A549 (cell line): ENCODE results near the gene SEPTIN3. TPM values are rescaled to one million over a fixed set of nuclear protein-coding genes. Genes with fewer than 3 reads are reported as not detected.

Source experiments
- ATAC-seq, 2 experiments: fragments of 200-7000 bp in 1 of 2; fragments of >200 bp in 1 of 2; cut with Nextera tagmentation in 1 of 2; cut with Tn5 transposase in 1 of 2; 3 replicates each; pipeline versions ENCODE4 v1.8.0 to v1.9.1; 2018 to 2020; ENCODE audit warnings: mild to moderate bottlenecking in 1 of 2, moderate library complexity in 1 of 2
- CTCF ChIA-PET: fragments of 300-600 bp; sonication (Branson Sonifier 250); formaldehyde crosslinking; extraction: SDS; loops from one replicate; lab custom pipeline; 2021; ENCODE audit warnings: antibody characterized with exemption, inconsistent platforms; lab: Yijun Ruan, JAX
- POLR2A ChIA-PET: fragments of 350-600 bp; formaldehyde crosslinking; extraction: SDS; loops from one replicate; lab custom pipeline; 2021; ENCODE audit warnings: antibody characterized with exemption, inconsistent platforms; lab: Yijun Ruan, JAX
- DNase-seq, 2 experiments: peaks; one replicate each; pipeline versions ENCODE4 v3.0.0 to v3.0.0-alpha.2; 2011 to 2016; ENCODE audit warnings: low read depth in 1 of 2, low spot score in 1 of 2
- FAIRE-seq: peaks from 2 replicates; lab custom pipeline; 2011; peaks lifted over from hg19 to GRCh38; lab: Jason Lieb, UNC
- H3K27ac ChIP-seq, 2 experiments: fragments of >200 bp; sonication (Bioruptor Twin); formaldehyde crosslinking; 3 replicates each; pipeline ENCODE4 v1.5.1; 2016 to 2017
- H3K4me1 ChIP-seq: fragments of >200 bp; sonication (Bioruptor Twin); formaldehyde crosslinking; 3 replicates; pipeline ENCODE4 v1.6.1; 2016
- H3K4me2 ChIP-seq: fragments of >200 bp; sonication (Bioruptor Twin); formaldehyde crosslinking; 3 replicates; pipeline ENCODE4 v1.6.1; 2016
- H3K4me3 ChIP-seq: fragments of >200 bp; sonication (Bioruptor Twin); formaldehyde crosslinking; 3 replicates; pipeline ENCODE4 v1.5.1; 2016
- H3K9me3 ChIP-seq: fragments of >200 bp; sonication (Bioruptor Twin); formaldehyde crosslinking; 3 replicates; pipeline ENCODE4 v1.6.1; 2016
- ATOH8 ChIP-seq: fragments of 250-450 bp; sonication (Bioruptor Pico); IDR thresholded peaks from 2 replicates; pipeline ENCODE4 v1.5.0; 2020; ENCODE audit warnings: low read depth, mild to moderate bottlenecking, moderate library complexity
- CBX2 ChIP-seq: fragments of 200-600 bp; sonication (generic); IDR thresholded peaks from 2 replicates; pipeline ENCODE4 v1.6.1; 2016; ENCODE audit warnings: low read depth, mild to moderate bottlenecking, borderline replicate concordance
- CHD2 ChIP-seq: fragments of 150-350 bp; IDR thresholded peaks from 2 replicates; pipeline ENCODE4 v1.6.1; 2014; ENCODE audit warnings: low read length; ENCODE audit not compliant: partially characterized antibody
- CHD4 ChIP-seq: fragments of 200-600 bp; sonication (generic); IDR thresholded peaks from 2 replicates; pipeline ENCODE4 v1.6.1; 2016; ENCODE audit warnings: antibody characterized with exemption, mild to moderate bottlenecking, borderline replicate concordance
- ELK1 ChIP-seq: fragments of 150-350 bp; IDR thresholded peaks from 2 replicates; pipeline ENCODE4 v1.6.1; 2014; ENCODE audit warnings: low read depth, mild to moderate bottlenecking, low read length
- GATA3 ChIP-seq: IDR thresholded peaks from 2 replicates; pipeline ENCODE4 v1.6.1; 2012; ENCODE audit warnings: borderline replicate concordance
- HOXA7 ChIP-seq: fragments of 250-450 bp; sonication (Bioruptor Pico); IDR thresholded peaks from 2 replicates; pipeline ENCODE4 v1.5.0; 2020; ENCODE audit warnings: mild to moderate bottlenecking, moderate library complexity
- HOXB13 ChIP-seq: fragments of 250-450 bp; sonication (Bioruptor Pico); IDR thresholded peaks from 2 replicates; pipeline ENCODE4 v1.5.0; 2020; ENCODE audit warnings: low read depth, mild to moderate bottlenecking, moderate library complexity
- JUN ChIP-seq, 2 experiments: fragments of >200 bp; sonication (Bioruptor Twin); formaldehyde crosslinking; IDR thresholded peaks; 2 replicates in 1 of 2; 3 replicates in 1 of 2; pipeline ENCODE4 v1.6.1; 2016 to 2017
- JUNB ChIP-seq: fragments of >200 bp; sonication (Bioruptor Twin); formaldehyde crosslinking; IDR thresholded peaks from 2 replicates; pipeline ENCODE4 v1.6.1; 2016
- KDM1A ChIP-seq: fragments of 200-600 bp; sonication (generic); IDR thresholded peaks from 2 replicates; pipeline ENCODE4 v1.6.1; 2016; ENCODE audit warnings: low read depth, mild to moderate bottlenecking
- MAZ ChIP-seq: fragments of 150-350 bp; IDR thresholded peaks from 2 replicates; pipeline ENCODE4 v1.6.1; 2014; ENCODE audit warnings: antibody characterized with exemption, low read depth, low read length, borderline replicate concordance
- MYC ChIP-seq: IDR thresholded peaks from 2 replicates; pipeline ENCODE4 v1.6.1; 2012; ENCODE audit warnings: mild to moderate bottlenecking, inconsistent platforms, low read length, improper control_type of control experiment, borderline replicate concordance
- NPAS2 ChIP-seq: fragments of 250-450 bp; sonication (Bioruptor Pico); IDR thresholded peaks from 2 replicates; pipeline ENCODE4 v1.8.0; 2022; ENCODE audit warnings: mild to moderate bottlenecking, moderate library complexity, borderline replicate concordance
- NR3C1 ChIP-seq: fragments of >200 bp; sonication (Bioruptor Twin); formaldehyde crosslinking; IDR thresholded peaks from 3 replicates; pipeline ENCODE4 v1.6.1; 2017
- PHF8 ChIP-seq: fragments of 200-600 bp; sonication (generic); IDR thresholded peaks from 2 replicates; pipeline ENCODE4 v1.6.1; 2016; ENCODE audit warnings: low read depth, mild to moderate bottlenecking, antibody characterized with exemption, moderate library complexity, borderline replicate concordance
- POLR2AphosphoS2 ChIP-seq: conservative IDR thresholded peaks from 2 replicates; pipeline ENCODE4 v1.6.1; 2012; ENCODE audit warnings: low read length, improper control_type of control experiment, inconsistent platforms
- RARB ChIP-seq: fragments of 250-450 bp; sonication (Bioruptor Pico); IDR thresholded peaks from 2 replicates; pipeline ENCODE4 v1.8.0; 2021; ENCODE audit warnings: mild to moderate bottlenecking, moderate library complexity
- RFX5 ChIP-seq: fragments of 450-650 bp; IDR thresholded peaks from 2 replicates; pipeline ENCODE4 v1.7.1; 2014; ENCODE audit warnings: antibody characterized with exemption, mild to moderate bottlenecking, moderate library complexity
- SMC3 ChIP-seq: fragments of >200 bp; sonication (Bioruptor Twin); formaldehyde crosslinking; IDR thresholded peaks from 3 replicates; pipeline ENCODE4 v1.6.1; 2018; ENCODE audit warnings: inconsistent platforms
- TP53 ChIP-seq: fragments of 250-450 bp; sonication (Bioruptor Pico); IDR thresholded peaks from 2 replicates; pipeline ENCODE4 v1.5.0; 2021; ENCODE audit warnings: mild to moderate bottlenecking, moderate library complexity
- ZC3H11A ChIP-seq: fragments of 450-650 bp; IDR thresholded peaks from 2 replicates; pipeline ENCODE4 v1.6.1; 2014; ENCODE audit warnings: antibody characterized with exemption, mild to moderate bottlenecking
- ZNF302 ChIP-seq: fragments of 250-450 bp; sonication (Bioruptor Pico); IDR thresholded peaks from 2 replicates; pipeline ENCODE4 v1.9.0; 2021; ENCODE audit warnings: inconsistent platforms, mild to moderate bottlenecking, moderate library complexity
- ZSCAN20 ChIP-seq: fragments of 250-450 bp; sonication (Bioruptor Pico); IDR thresholded peaks from 2 replicates; pipeline ENCODE4 v1.8.0; 2022; ENCODE audit warnings: mild to moderate bottlenecking, moderate library complexity
- WGBS: methylation state at CpG from one replicate; pipeline ENCODE4 v1.1.6; 2017; ENCODE audit errors: missing lambda C conversion rate; 5-methylcytosine and 5-hydroxymethylcytosine counted together
- polyA plus RNA-seq, 4 experiments: library from polyadenylated mRNA; depleted of rRNA in 3 of 4; stranded (reverse); fragments of >200 nt; fragmentation: RNase III in 1 of 4; extraction: RNeasy Plus Mini Kit Qiagen cat#74134 plus additional on column Dnase treatment in 1 of 4; gene quantifications; 2 replicates in 3 of 4; 3 replicates in 1 of 4; pipeline ENCODE4 v1.2.3, GENCODE V29; 2011 to 2017

Gene SEPTIN3
- polyA plus RNA-seq, 2 of the 4 experiments (the other 2 are of a cell fraction): 1.1 to 1.3 TPM

- Histone ChIP-seq H3K4me1 (no peaks in the 10 kb centered on the region), H3K9me3 (no peaks in the 10 kb centered on the region), H3K4me2 (no peak overlapping the region), H3K27ac (no peak overlapping the region), H3K4me3 (no peak overlapping the region)
- TF ChIP-seq RFX5: no peak
- no peak for TF ChIP-seq GATA3
- TF ChIP-seq CHD4: no peak
- TF ChIP-seq MYC: no peak
- TF ChIP-seq JUN (IDR thresholded peaks at IDR 0.05): no peak
- no peak for TF ChIP-seq ZNF302 (CRISPR knock-in tag)
- no peak for TF ChIP-seq ZC3H11A
- TF ChIP-seq NPAS2 (CRISPR knock-in tag): no peak
- no peak for TF ChIP-seq POLR2AphosphoS2
- TF ChIP-seq ATOH8 (CRISPR knock-in tag): no peak
- no peak for TF ChIP-seq TP53 (CRISPR knock-in tag)
- no peak for TF ChIP-seq ZSCAN20 (CRISPR knock-in tag)
- TF ChIP-seq CHD2: no peak
- TF ChIP-seq RARB (CRISPR knock-in tag): no peak
- TF ChIP-seq ELK1: no peak
- TF ChIP-seq KDM1A: no peak
- CTCF ChIA-PET: interaction anchor here (1.3 kb wide), 1 partner anchor 107 kb away, joined by 3 read pairs; the partner anchor contains the start of gene NDUFA6
- WGBS: 56% methylated on average over 6 of the region's 6 CpGs
- POLR2A ChIA-PET: interaction anchor here (1.5 kb wide), 1 partner anchor 15 kb away, joined by 4 read pairs; the partner anchor contains the start of gene WBP2NL
- FAIRE-seq (no peak), ATAC-seq (no peak), DNase-seq (no peak)
Observed at GRCh38 chr22:41983513-41984405, 14.5 kb downstream of the SEPTIN3 start.

- 58% methylated on average over 3 of the region's 5 CpGs for WGBS
- no peak for FAIRE-seq
- no peak for DNase-seq
- Histone ChIP-seq H3K4me3 (no peak overlapping the region), H3K4me2 (no peak overlapping the region), H3K9me3 (no peaks in the 10 kb centered on the region), H3K27ac (no peak overlapping the region), H3K4me1 (no peaks in the 10 kb centered on the region)
- no peak for TF ChIP-seq MAZ
- no peak for TF ChIP-seq CBX2
- TF ChIP-seq SMC3: no peak
- no peak for TF ChIP-seq HOXB13 (CRISPR knock-in tag)
- TF ChIP-seq HOXA7 (CRISPR knock-in tag): no peak
- no peak for TF ChIP-seq PHF8
- no peak for TF ChIP-seq NR3C1
- TF ChIP-seq JUNB: no peak
- no peak for ATAC-seq
- POLR2A ChIA-PET: interaction anchor here (1.5 kb wide), 1 partner anchor 11 kb away, joined by 3 read pairs; the partner anchor contains the start of gene WBP2NL
- CTCF ChIA-PET: interaction anchor here (0.6 kb wide), 1 partner anchor 31 kb away, joined by 4 read pairs; no protein-coding TSS in a partner anchor
Observed at GRCh38 chr22:41987276-41987675, 18.0 kb downstream of the SEPTIN3 start.
